ENCODE measurements around the gene USP12.

DNA sequence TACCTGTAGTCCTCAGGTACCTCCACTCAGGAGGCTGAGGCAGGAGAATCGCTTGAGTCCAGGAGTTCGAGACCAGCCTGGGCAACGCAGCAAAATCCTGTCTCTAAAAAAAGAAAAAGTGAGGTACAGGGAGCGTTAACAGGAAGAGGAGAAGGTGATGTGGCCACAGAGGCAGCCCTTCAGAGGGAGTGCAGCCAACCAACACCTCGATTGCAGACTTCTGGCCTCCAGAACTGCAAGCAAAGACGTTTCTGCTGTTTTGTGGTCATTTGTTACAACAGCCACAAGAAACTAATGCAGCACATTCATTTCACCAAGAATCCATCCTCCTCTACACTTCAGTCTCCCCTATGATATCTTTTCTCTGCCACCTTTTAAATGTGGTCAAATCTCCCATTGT, 145.2 kb downstream of the USP12 start:
- TF ChIP-seq GATA3 (IDR thresholded peaks at IDR 0.05; ENCODE audit: low read depth, low read length) (no peak), GATA2 (IDR thresholded peaks at IDR 0.05; ENCODE audit: low read depth, low read length) (no peak)
